Endometrial microvascular endothelial cells (primary cell): Measurements from ENCODE around the gene OR2T8. TPM values are rescaled to one million over a fixed set of nuclear protein-coding genes. Genes with fewer than 3 reads are reported as not detected.
"Not testable (repeated sequence)": the region's sequence is repeated elsewhere in the genome, so short reads cannot be mapped to it uniquely, and the experiment has no call there.

Experiments
- in situ Hi-C: cut with HindIII; loops from 2 replicates; pipeline ENCODE4 v1.10.0; 2017; ENCODE audit warnings: low sequenced_read_pairs, low pct_unique_long_range_greater_than_20kb; ENCODE audit errors: inconsistent ontology term
- total RNA-seq: library from RNA; depleted of rRNA; stranded (reverse); fragments of >200 nt; gene quantifications from one replicate; pipeline ENCODE4 v1.2.3, GENCODE V29; 2015; ENCODE audit errors: inconsistent ontology term

OR2T8 gene, protein sequence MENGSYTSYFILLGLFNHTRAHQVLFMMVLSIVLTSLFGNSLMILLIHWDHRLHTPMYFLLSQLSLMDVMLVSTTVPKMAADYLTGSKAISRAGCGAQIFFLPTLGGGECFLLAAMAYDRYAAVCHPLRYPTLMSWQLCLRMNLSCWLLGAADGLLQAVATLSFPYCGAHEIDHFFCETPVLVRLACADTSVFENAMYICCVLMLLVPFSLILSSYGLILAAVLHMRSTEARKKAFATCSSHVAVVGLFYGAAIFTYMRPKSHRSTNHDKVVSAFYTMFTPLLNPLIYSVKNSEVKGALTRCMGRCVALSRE
- total RNA-seq: not detected

DNA sequence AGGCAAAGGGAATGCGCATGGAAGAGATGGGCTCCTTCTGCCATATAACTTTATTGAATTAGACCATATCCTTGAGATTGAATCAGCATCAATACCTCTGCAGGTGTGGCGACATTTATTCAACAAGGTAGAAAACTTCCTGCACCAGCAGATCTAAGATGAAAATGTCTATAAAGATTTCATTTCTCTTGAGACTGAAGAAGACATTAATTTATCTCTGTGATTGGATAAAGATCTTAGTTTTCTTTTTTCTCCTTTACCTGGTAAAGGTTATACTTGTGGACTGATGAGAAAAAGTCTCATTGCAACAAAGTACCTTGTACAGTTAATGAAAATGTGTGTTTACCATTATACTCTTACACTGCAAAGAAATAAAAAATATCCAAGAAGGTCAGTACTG is at the start of gene OR2T8:
Gene OR2T8, plus strand, starts transcription at position 301 of the 400 bp plus-strand sequence. CDS start 766 bp downstream, outside the sequence.
- in situ Hi-C loops: no loop called here

- in situ Hi-C loops: no loop called here
Measured at GRCh38 chr1:247883346-247883745, 36.7 kb upstream of the OR2T8 start.

GRCh38 chr1:247884797-247885413 is 35.1 kb upstream of the OR2T8 start:
- in situ Hi-C loops: no loop called here

DNA sequence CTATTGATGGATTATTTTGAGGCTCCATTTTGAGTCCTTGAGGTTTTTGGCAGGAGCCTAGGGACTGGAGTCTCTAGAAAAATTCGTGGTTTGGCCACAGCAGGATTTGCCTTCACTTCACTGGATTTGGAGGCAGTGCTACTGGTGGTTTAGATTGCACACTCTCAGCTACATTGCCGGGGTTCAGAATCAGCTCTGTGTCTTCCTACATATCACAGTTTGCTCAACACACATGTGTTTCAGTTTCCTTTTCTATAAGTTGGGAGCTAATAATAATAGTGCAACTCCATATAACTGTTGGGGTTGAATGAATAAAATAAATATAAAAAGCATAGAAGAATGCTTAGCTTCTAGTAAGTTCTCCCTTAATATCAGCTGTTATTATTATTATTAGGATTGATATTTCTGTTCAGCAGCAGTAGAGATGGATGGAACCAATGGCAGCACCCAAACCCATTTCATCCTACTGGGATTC is 24.9 kb upstream of the OR2T8 start, which contains the start of gene OR2W3:
Gene OR2W3, plus strand, starts transcription at position 425 of the 475 bp plus-strand sequence. Its CDS starts 0 bp downstream, at position 425.
- in situ Hi-C loops: no loop called here

DNA sequence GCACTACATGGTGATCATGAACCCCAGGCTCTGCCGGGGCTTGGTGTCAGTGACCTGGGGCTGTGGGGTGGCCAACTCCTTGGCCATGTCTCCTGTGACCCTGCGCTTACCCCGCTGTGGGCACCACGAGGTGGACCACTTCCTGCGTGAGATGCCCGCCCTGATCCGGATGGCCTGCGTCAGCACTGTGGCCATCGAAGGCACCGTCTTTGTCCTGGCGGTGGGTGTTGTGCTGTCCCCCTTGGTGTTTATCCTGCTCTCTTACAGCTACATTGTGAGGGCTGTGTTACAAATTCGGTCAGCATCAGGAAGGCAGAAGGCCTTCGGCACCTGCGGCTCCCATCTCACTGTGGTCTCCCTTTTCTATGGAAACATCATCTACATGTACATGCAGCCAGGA is 24.1 kb upstream of the OR2T8 start:
- in situ Hi-C loops: no loop called here

GRCh38 chr1:247904122-247904521 is 15.9 kb upstream of the OR2T8 start:
- in situ Hi-C loops: no loop called here

GRCh38 chr1:247905181-247905580 is 14.9 kb upstream of the OR2T8 start:
- in situ Hi-C loops: no loop called here

DNA sequence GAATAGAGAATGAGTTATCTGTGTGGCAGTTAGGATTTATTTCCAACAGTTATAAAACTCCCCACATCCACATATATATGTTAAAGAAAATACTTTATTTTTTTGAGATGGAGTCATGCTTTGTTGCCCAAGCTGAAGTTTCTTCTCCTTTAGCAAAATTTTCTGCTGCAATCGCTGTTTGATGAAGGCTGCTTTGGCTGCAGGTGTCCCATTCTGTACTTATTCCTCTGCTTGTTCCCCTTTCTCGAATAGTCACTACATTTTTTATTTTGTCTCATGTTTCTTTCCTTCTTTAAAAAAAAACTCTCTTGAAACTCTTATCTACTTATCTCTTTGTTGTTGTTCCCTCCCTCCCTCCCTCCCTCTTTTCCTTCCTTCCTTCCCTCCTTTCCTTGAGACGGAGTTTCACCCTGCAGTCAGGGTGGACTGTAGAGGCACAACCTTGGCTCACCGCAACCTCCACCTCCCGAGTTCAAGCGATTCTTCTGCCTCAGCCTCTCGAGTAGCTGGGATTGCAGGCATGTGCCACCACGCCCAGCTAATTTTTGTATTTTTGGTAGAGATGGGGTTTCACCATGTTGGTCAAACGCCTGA is 14.0 kb upstream of the OR2T8 start:
- in situ Hi-C loops: no loop called here

- in situ Hi-C loops: no loop called here
Measured at GRCh38 chr1:247906504-247907047, 13.5 kb upstream of the OR2T8 start.

DNA sequence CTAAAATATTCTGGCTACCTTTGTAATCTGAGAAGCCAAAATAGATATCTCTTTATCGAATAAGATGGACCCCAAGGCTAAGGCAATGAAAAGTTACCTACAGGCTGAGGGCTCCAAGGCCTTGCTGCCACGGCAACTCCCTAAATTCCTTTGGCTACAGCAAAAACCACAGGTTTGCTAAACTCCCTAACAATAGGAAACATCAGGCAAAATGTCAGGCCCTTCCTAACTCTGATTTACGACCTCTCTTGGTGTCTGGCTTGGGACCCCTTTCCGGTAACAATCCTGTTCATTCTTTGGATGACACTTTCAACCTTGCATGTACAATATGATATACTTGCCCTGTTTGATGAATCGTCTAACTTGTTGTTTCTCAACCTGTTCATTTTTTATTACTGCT is 11.3 kb upstream of the OR2T8 start:
- in situ Hi-C loops: no loop called here

GRCh38 chr1:247913786-247914185 is 6.3 kb upstream of the OR2T8 start:
- in situ Hi-C loops: no loop called here

DNA sequence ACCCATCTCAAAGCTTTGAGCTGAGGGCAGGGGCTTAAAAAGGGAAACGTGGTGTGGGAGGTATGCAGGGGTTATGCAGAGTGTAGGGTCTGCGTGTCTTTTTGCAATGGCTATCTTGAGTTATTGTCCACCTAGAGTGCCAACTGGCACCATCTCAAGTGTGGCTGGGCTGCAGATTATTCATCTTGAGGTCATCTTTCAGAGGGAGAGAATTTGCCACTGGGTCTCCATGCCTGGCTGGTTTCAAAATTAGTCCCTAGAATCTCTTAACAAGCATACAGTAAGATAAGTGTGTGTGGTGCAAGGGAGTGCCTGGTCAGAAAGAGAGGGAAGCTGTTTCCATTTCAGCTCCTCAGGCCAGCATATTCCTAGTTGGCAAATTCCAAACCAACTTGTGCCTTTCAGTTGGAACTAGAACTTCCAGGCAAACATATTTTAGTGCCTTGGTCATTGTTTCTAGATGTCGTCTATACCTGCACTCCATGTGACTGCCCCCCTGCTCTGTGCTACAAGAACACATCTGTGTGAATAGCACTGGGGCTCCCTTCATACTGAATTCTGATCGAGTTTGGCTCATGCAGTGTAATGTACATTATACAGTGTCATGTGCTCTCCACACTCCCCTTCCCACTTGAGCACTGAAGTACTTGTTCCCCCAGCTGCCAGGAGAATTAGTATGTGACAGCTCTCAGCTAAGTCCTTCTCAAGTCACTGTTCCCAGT is 5.0 kb upstream of the OR2T8 start:
- in situ Hi-C loops: no loop called here

GRCh38 chr1:247923941-247924340 is 3.9 kb downstream of the OR2T8 start:
- in situ Hi-C loops: no loop called here

DNA sequence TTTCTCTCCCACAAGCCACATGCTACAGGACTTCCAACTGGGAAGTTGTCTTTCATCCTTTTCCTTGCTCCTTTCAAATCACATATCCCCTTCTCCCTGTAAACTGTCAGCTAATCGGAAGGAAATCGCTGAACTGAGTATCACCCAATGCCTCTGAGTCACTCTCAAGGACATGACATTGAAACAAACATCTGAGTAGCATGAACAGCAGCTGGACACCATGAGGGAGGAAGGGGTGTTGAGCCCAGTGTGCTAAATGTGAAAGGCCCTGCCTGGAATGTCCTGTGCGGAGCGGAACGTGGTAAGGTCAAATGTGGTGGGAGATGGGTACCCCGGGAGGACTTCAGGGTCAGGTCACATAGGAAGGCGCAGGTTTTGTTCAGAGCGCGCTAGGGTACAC is 4.8 kb downstream of the OR2T8 start, which contains the start of gene OR2AJ1:
Gene OR2AJ1, plus strand, starts transcription at position 22 of the 400 bp plus-strand sequence. CDS start 8,880 bp downstream, outside the sequence.
- in situ Hi-C loops: no loop called here

DNA sequence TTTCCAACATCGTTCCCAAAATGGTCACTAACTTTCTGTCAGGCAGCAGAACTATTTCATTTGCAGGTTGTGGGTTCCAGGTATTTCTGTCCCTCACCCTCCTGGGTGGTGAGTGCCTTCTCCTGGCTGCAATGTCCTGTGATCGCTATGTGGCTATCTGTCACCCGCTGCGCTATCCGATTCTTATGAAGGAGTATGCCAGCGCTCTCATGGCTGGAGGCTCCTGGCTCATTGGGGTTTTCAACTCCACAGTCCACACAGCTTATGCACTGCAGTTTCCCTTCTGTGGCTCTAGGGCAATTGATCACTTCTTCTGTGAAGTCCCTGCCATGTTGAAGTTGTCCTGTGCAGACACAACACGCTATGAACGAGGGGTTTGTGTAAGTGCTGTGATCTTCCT is 13.9 kb downstream of the OR2T8 start:
- in situ Hi-C loops: no loop called here

DNA sequence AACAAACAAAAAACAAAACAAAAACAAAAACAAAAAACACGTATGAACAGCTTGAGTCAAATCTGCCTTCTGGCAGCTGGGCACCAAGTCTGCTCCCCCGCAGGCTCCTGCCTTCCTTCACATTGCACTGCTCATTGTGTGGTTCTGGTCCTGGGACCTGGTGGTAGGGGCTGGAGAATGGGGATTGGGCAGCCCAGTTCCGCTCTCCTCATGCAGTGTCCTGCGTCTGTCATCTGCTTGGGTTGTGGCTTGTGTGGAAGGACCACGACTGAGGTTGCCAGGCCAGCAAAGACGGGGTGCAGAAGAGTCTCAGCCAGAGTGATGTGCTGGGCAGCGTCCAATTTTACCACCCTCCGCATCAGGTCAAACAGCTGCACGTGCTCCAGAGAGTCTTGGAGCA is 15.7 kb downstream of the OR2T8 start:
- in situ Hi-C loops: no loop called here

- in situ Hi-C loops: no loop called here
Measured at GRCh38 chr1:247936415-247936814, 16.4 kb downstream of the OR2T8 start.

GRCh38 chr1:247936965-247937734 is 17.1 kb downstream of the OR2T8 start:
- in situ Hi-C loops: not testable (repeated sequence)
